PFSK-1 (cell line): ENCODE results near the gene PARP1.

Experiments used
- FOXP2 ChIP-seq: optimal IDR thresholded peaks from 2 replicates; pipeline ENCODE3; 2011; ENCODE audit warnings: borderline replicate concordance, control low read depth, inconsistent platforms; ENCODE audit not compliant: insufficient read depth; ENCODE audit errors: extremely low read length, extremely low read depth
- POLR2AphosphoS5 ChIP-seq: IDR thresholded peaks from 2 replicates; pipeline ENCODE4 v1.6.1; 2012; ENCODE audit warnings: low read depth, mild to moderate bottlenecking, control low read depth, low read length, moderate library complexity
- TAF1 ChIP-seq: IDR thresholded peaks from 2 replicates; pipeline ENCODE4 v1.6.1; 2012; ENCODE audit warnings: low read length, control low read depth, borderline replicate concordance; ENCODE audit not compliant: insufficient read depth
- TF ChIP-seq, protein P1 (sequence below), 2 experiments: IDR thresholded peaks; 2 replicates each; pipeline versions ENCODE4 v1.6.1 to v1.8.0; 2011 to 2012; ENCODE audit warnings: low read depth in 2 of 2, low read length in 2 of 2, control low read depth in 1 of 2, inconsistent platforms in 1 of 2, mild to moderate bottlenecking in 1 of 2, moderate library complexity in 1 of 2; ENCODE audit not compliant: insufficient read depth in 1 of 2

- TF ChIP-seq POLR2AphosphoS5 (no peak), TAF1 (no peak), FOXP2 (no peak)
- TF ChIP-seq, protein P1, sequence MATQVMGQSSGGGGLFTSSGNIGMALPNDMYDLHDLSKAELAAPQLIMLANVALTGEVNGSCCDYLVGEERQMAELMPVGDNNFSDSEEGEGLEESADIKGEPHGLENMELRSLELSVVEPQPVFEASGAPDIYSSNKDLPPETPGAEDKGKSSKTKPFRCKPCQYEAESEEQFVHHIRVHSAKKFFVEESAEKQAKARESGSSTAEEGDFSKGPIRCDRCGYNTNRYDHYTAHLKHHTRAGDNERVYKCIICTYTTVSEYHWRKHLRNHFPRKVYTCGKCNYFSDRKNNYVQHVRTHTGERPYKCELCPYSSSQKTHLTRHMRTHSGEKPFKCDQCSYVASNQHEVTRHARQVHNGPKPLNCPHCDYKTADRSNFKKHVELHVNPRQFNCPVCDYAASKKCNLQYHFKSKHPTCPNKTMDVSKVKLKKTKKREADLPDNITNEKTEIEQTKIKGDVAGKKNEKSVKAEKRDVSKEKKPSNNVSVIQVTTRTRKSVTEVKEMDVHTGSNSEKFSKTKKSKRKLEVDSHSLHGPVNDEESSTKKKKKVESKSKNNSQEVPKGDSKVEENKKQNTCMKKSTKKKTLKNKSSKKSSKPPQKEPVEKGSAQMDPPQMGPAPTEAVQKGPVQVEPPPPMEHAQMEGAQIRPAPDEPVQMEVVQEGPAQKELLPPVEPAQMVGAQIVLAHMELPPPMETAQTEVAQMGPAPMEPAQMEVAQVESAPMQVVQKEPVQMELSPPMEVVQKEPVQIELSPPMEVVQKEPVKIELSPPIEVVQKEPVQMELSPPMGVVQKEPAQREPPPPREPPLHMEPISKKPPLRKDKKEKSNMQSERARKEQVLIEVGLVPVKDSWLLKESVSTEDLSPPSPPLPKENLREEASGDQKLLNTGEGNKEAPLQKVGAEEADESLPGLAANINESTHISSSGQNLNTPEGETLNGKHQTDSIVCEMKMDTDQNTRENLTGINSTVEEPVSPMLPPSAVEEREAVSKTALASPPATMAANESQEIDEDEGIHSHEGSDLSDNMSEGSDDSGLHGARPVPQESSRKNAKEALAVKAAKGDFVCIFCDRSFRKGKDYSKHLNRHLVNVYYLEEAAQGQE (IDR thresholded peaks at IDR 0.05; ENCODE audit: insufficient read depth in 1 of 2, low read depth in 2 of 2, low read length in 2 of 2), result no peak
These were observed 35.0 kb downstream of the PARP1 start for GRCh38 chr1:226372885-226373284.
